ENCODE measurements around the gene USP32. TPM values are rescaled to one million over a fixed set of nuclear protein-coding genes. Genes with fewer than 3 reads are reported as not detected.
"Not testable (repeated sequence)": the region's sequence is repeated elsewhere in the genome, so short reads cannot be mapped to it uniquely, and the experiment has no call there.

USP32 gene
- total RNA-seq, 2 donors from 2014 or later: 32.7 to 42.2 TPM

- ATAC-seq (replicated peaks); H3K4me3 Mint-ChIP-seq; H3K27me3 Mint-ChIP-seq; H3K27ac Mint-ChIP-seq; H3K4me1 Mint-ChIP-seq; H3K9me3 Mint-ChIP-seq: not testable (repeated sequence)
- peaks cover 30% of the 10 kb centered on the region for H3K36me3 Mint-ChIP-seq (ENCODE audit: low read depth)
These were observed 176.0 kb downstream of the USP32 start for GRCh38 chr17:60215895-60216294.

- ATAC-seq (replicated peaks); H3K27ac Mint-ChIP-seq; H3K4me3 Mint-ChIP-seq; H3K4me1 Mint-ChIP-seq; H3K27me3 Mint-ChIP-seq; H3K9me3 Mint-ChIP-seq: not testable (repeated sequence)
- H3K36me3 Mint-ChIP-seq (ENCODE audit: low read depth): peaks cover 19% of the 10 kb centered on the region
These were observed 180.7 kb downstream of the USP32 start for GRCh38 chr17:60211282-60211681.

- ATAC-seq (replicated peaks); H3K4me3 Mint-ChIP-seq; H3K27ac Mint-ChIP-seq; H3K9me3 Mint-ChIP-seq; H3K4me1 Mint-ChIP-seq; H3K27me3 Mint-ChIP-seq: not testable (repeated sequence)
- peaks cover 19% of the 10 kb centered on the region for H3K36me3 Mint-ChIP-seq (ENCODE audit: low read depth)
These were observed 183.6 kb downstream of the USP32 start for GRCh38 chr17:60208302-60208701.

- not testable (repeated sequence) for H3K27ac Mint-ChIP-seq; H3K9me3 Mint-ChIP-seq; H3K4me1 Mint-ChIP-seq; H3K27me3 Mint-ChIP-seq; ATAC-seq (replicated peaks); H3K4me3 Mint-ChIP-seq
- H3K36me3 Mint-ChIP-seq (ENCODE audit: low read depth): peaks cover 19% of the 10 kb centered on the region
These were observed 186.2 kb downstream of the USP32 start for GRCh38 chr17:60205782-60206181.

- H3K27me3 Mint-ChIP-seq; H3K4me3 Mint-ChIP-seq; H3K9me3 Mint-ChIP-seq; H3K4me1 Mint-ChIP-seq; ATAC-seq (replicated peaks); H3K27ac Mint-ChIP-seq: not testable (repeated sequence)
- peaks cover 50% of the 10 kb centered on the region for H3K36me3 Mint-ChIP-seq (ENCODE audit: low read depth)
These were observed 193.3 kb downstream of the USP32 start for GRCh38 chr17:60198630-60199029.

GRCh38 chr17:60194141-60194540 is 197.8 kb downstream of the USP32 start:
- not testable (repeated sequence) for H3K27ac Mint-ChIP-seq; H3K4me3 Mint-ChIP-seq; H3K4me1 Mint-ChIP-seq; H3K27me3 Mint-ChIP-seq; ATAC-seq (replicated peaks); H3K9me3 Mint-ChIP-seq
- H3K36me3 Mint-ChIP-seq (ENCODE audit: low read depth): peaks cover 84% of the 10 kb centered on the region

- ATAC-seq (replicated peaks): no peak
- Mint-ChIP-seq H3K4me1 (no peaks in the 10 kb centered on the region), H3K9me3 (no peaks in the 10 kb centered on the region), H3K27ac (no peak overlapping the region), H3K27me3 (no peaks in the 10 kb centered on the region), H3K36me3 (ENCODE audit: low read depth) (peaks cover 84% of the 10 kb centered on the region), H3K4me3 (no peak overlapping the region)
These were observed 198.5 kb downstream of the USP32 start for GRCh38 chr17:60193482-60193881.

GRCh38 chr17:60193032-60193431 is 198.9 kb downstream of the USP32 start:
- H3K36me3 Mint-ChIP-seq (ENCODE audit: low read depth): peaks cover 81% of the 10 kb centered on the region

GRCh38 chr17:60190032-60190431 is 201.9 kb downstream of the USP32 start:
- H3K36me3 Mint-ChIP-seq (ENCODE audit: low read depth): peaks cover 81% of the 10 kb centered on the region
- H3K9me3 Mint-ChIP-seq; ATAC-seq (replicated peaks); H3K4me1 Mint-ChIP-seq; H3K27ac Mint-ChIP-seq; H3K27me3 Mint-ChIP-seq; H3K4me3 Mint-ChIP-seq: not testable (repeated sequence)

More at GRCh38 chr17:60193032-60193431, 198.9 kb downstream of the USP32 start:
- H3K4me1 Mint-ChIP-seq; H3K27me3 Mint-ChIP-seq; H3K4me3 Mint-ChIP-seq; H3K27ac Mint-ChIP-seq; ATAC-seq (replicated peaks); H3K9me3 Mint-ChIP-seq: not testable (repeated sequence)

GRCh38 chr17:60188759-60189158 is 203.2 kb downstream of the USP32 start:
- H3K9me3 Mint-ChIP-seq: no peaks in the 10 kb centered on the region
- H3K36me3 Mint-ChIP-seq (ENCODE audit: low read depth): peaks cover 81% of the 10 kb centered on the region
- no peak overlapping the region for H3K4me3 Mint-ChIP-seq
- no peaks in the 10 kb centered on the region for H3K27me3 Mint-ChIP-seq
- no peaks in the 10 kb centered on the region for H3K4me1 Mint-ChIP-seq
- no peak for ATAC-seq (replicated peaks)
- H3K27ac Mint-ChIP-seq: no peak overlapping the region

GRCh38 chr17:60186846-60187745 is 204.8 kb downstream of the USP32 start:
- H3K27ac Mint-ChIP-seq; ATAC-seq (replicated peaks); H3K4me3 Mint-ChIP-seq; H3K9me3 Mint-ChIP-seq; H3K4me1 Mint-ChIP-seq; H3K27me3 Mint-ChIP-seq: not testable (repeated sequence)
- peaks cover 82% of the 10 kb centered on the region for H3K36me3 Mint-ChIP-seq (ENCODE audit: low read depth)

- ATAC-seq (replicated peaks); H3K4me1 Mint-ChIP-seq; H3K27me3 Mint-ChIP-seq; H3K4me3 Mint-ChIP-seq; H3K9me3 Mint-ChIP-seq; H3K27ac Mint-ChIP-seq: not testable (repeated sequence)
- H3K36me3 Mint-ChIP-seq (ENCODE audit: low read depth): peaks cover 89% of the 10 kb centered on the region
These were observed 205.6 kb downstream of the USP32 start for GRCh38 chr17:60186372-60186771.

GRCh38 chr17:60180380-60180779 is 211.6 kb downstream of the USP32 start:
- ATAC-seq (replicated peaks); H3K4me3 Mint-ChIP-seq; H3K27ac Mint-ChIP-seq; H3K4me1 Mint-ChIP-seq; H3K9me3 Mint-ChIP-seq; H3K27me3 Mint-ChIP-seq: not testable (repeated sequence)
- peaks cover 85% of the 10 kb centered on the region for H3K36me3 Mint-ChIP-seq (ENCODE audit: low read depth)

- peaks cover 63% of the 10 kb centered on the region for H3K36me3 Mint-ChIP-seq (ENCODE audit: low read depth)
- not testable (repeated sequence) for ATAC-seq (replicated peaks)
These were observed 213.8 kb downstream of the USP32 start for GRCh38 chr17:60178180-60178579.

GRCh38 chr17:60176763-60177162 is 215.2 kb downstream of the USP32 start:
- H3K27me3 Mint-ChIP-seq; H3K27ac Mint-ChIP-seq; H3K4me3 Mint-ChIP-seq; H3K9me3 Mint-ChIP-seq; H3K4me1 Mint-ChIP-seq; ATAC-seq (replicated peaks): not testable (repeated sequence)
- peaks cover 48% of the 10 kb centered on the region for H3K36me3 Mint-ChIP-seq (ENCODE audit: low read depth)

More at GRCh38 chr17:60178180-60178579, 213.8 kb downstream of the USP32 start:
- H3K9me3 Mint-ChIP-seq, H3K4me3 Mint-ChIP-seq, H3K4me1 Mint-ChIP-seq, H3K27ac Mint-ChIP-seq, H3K27me3 Mint-ChIP-seq: not testable (repeated sequence)
